Limb (tissue), 2 donors: ENCODE measurements around the gene GYPE.
"Not testable (repeated sequence)": the region's sequence is repeated elsewhere in the genome, so short reads cannot be mapped to it uniquely, and the experiment has no call there.

Source experiments
- DNase-seq, 2 donors: peaks; one replicate each; pipeline ENCODE4 v3.0.0-alpha.2; 2016; ENCODE audit errors: extremely low spot score in 2 of 2

The GYPE gene

DNA sequence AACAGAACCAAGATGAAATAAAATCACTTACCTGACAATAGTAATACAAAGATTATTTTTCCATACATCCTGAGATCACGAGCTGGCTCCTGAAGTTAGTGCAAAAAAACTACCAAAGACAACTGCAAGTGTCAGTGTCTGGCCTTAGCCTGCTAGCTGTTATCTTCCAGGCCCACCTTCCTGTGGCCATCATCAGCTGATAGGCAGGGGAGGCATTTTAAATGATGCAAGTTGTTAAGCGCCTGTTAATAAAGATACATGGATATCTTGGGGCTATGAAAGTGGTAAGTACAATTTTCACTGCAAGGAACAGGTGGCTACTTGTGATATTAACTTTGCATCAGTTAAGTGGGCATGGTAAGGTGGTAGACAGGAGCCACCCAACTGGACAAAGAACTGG is at the start of gene GYPE:
Gene GYPE (minus strand): TSS at position 120 of the 400 bp plus-strand sequence. CDS start 52 bp downstream, at position 68.
- DNase-seq = not testable (repeated sequence)

DNA sequence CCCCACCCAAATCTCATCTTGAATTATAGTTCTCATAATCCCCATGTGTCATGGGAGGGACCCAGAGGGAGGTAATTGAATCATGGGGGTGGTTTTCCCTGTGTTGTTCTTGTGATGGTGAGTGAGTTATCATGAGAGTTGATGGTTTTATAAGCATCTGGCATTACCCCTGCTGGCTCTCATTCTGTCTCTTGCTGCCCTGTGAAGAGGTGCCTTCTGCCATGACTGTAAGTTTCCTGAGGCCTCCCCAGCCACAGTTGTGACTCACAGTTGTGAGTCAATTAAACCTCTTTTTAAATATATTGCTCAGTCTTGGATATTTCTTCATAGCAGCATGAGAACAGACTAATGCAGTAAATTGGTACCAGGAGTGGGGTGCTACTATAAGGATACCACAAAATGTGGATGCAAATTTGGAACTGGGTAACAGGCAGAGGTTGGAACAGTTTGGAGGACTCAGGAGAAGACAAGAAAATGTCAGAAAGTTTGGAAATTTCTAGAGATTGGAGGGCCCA is 46.2 kb upstream of the GYPE start:
- DNase-seq = not testable (repeated sequence)

DNA sequence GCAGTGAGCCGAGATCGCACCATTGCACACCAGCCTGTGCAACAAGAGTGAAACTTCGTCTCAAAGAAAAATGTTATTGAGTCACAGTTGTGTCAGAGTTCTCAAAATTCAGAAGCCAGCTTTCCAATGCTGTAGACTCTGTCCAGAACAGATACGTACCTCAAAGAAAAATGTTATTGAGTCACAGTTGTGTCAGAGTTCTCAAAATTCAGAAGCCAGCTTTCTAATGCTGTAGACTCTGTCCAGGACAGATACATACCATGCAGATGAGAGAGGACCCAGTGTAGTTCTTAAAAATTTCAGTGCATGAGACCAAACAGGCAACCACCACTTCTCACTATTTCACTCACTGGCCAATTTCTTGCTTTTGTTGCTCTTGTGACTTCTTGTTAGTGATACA is 45.6 kb upstream of the GYPE start:
- DNase-seq = not testable (repeated sequence)

DNA sequence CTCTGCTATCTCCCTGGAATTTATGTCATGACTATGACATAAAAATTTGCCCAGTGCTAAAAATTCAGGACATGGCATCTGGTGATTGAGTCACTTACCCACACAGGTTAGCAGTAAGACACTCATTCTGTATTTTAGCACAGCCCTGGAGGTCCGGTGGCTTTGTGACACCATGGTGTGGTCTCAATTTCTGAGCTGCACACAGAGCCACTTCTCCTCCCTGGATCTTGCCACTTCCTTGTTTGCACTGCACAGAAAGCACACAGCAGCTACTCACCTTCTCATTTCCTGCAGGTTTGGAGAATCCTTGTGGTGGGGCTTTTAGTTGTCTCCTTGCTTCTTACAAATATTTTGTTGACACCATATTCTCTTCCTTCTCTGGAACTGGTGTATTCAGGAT is 44.8 kb upstream of the GYPE start:
- not testable (repeated sequence) for DNase-seq

DNA sequence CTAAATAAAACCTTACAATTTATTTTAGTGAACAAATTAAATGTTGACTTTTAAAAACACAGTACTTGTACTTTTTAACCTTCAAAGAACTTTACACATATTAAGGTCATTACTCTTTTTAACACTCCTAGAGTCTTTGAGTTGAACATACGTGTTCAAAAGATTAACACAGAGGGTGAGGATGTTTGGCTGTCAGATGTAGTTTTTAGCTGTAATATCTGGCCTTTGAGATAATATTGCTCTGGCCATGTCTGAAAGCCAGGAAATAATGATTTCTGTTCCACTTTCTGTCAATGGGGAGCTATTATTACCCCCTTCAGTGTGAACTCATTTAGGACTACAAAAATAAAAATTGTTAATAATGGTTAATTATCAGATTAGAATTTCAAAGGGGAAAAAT is 42.1 kb upstream of the GYPE start:
- DNase-seq = not testable (repeated sequence)

DNA sequence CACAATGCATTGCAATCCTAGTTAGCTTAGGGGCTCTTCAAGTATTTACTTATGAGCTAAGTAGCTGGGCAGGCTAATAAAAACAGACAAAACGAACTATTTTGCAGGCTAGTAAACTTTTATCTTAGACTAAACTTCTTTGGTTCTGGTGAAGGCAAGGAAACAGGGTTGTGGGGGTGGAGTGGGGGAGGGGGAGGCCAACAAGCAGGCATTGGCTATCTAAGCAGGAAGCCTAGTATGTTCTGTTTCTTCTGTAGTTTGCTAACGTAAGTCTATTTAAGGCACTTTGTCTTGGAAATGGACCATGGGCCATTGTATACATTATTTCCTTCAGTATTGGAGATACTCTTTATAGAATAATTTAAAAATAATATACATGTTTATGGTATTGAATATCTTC is 35.3 kb upstream of the GYPE start:
- DNase-seq = not testable (repeated sequence)

DNA sequence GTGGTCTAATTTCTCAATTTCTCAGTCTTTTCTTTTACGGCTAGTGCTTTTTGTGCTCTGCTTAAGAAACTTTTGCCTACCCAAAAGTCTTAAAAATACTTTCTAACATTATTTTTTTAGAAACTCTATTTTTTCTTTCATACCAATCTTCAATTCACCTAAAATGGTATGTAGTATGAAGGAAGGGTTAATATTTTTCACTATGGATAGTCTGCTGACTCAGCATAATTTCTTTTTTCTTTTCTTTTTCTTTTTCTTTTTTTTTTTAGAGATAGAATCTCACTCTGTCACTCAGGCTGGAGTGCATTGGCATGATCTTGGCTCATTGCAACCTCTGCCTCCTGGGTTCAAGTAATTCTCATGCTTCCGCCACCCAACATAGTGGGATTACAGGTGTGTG is 34.2 kb upstream of the GYPE start:
- DNase-seq = no peak

DNA sequence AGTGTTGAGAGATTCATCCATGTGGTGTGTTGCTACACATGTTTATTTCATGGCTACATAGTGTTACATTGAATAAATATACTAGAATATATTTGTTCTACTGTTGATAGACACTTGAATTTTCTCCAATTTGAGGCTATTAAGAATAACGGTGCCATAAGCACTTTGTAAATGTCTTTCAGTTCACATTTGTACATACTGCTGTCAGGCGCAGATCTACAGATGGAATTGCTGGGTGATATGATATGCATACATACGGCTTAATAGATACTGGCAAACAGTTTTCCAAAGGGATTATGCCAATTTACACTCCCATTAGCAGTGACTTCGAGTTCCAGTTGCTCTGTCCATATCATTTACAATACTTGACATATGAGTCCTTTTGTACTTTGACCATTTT is 33.5 kb upstream of the GYPE start:
- DNase-seq = not testable (repeated sequence)

DNA sequence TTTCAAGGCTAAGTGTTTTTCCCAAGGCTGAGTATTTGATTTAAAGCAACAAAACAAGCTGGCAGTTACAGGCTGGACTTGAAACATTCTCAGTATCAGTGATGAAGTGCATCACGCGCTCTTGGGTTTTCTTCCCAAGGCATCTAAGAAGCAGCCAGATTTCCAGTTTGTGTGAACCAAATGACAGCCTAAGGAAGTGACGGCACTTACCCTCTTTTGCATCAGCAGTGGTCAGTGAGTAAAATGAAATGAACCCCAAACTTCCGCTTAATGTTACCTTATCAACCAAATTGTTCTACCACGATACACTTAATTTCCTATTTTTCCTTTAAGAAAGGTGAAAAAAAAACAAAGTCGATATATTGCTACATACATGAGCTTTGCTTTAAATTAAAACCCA is 15.8 kb upstream of the GYPE start:
- no peak for DNase-seq

DNA sequence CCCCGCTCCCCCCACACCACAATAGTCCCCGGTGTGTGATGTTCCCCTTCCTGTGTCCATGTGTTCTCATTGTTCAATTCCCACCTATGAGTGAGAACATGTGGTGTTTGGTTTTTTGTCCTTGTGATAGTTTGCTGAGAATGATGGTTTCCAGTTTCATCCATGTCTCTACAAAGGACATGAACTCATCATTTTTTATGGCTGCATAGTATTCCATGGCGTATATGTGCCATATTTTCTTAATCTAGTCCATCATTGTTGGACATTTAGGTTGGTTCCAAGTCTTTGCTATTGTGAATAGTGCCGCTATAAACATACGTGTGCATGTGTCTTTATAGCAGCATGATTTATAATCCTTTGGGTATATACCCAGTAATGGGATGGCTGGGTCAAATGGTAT is 11.1 kb upstream of the GYPE start:
- DNase-seq = not testable (repeated sequence)

DNA sequence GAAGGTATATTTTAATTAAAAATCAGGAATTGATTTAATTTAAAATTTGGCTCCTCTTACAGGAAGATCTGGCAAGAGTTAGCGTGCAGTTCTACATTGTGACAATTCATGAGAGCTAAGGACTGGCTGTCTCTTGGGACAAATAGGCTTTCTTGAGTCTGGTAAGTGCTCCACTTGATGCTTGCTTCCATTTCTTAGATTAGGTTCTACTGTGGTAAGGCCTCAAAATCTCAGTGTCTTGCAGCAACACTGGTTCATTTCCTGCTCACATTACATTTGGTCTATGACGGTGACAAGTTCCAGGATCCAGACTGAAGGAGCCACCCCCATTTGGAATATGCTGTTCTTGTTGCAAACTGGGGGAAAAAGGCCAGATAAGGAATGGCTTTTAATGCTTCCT is 7.1 kb upstream of the GYPE start:
- not testable (repeated sequence) for DNase-seq

DNA sequence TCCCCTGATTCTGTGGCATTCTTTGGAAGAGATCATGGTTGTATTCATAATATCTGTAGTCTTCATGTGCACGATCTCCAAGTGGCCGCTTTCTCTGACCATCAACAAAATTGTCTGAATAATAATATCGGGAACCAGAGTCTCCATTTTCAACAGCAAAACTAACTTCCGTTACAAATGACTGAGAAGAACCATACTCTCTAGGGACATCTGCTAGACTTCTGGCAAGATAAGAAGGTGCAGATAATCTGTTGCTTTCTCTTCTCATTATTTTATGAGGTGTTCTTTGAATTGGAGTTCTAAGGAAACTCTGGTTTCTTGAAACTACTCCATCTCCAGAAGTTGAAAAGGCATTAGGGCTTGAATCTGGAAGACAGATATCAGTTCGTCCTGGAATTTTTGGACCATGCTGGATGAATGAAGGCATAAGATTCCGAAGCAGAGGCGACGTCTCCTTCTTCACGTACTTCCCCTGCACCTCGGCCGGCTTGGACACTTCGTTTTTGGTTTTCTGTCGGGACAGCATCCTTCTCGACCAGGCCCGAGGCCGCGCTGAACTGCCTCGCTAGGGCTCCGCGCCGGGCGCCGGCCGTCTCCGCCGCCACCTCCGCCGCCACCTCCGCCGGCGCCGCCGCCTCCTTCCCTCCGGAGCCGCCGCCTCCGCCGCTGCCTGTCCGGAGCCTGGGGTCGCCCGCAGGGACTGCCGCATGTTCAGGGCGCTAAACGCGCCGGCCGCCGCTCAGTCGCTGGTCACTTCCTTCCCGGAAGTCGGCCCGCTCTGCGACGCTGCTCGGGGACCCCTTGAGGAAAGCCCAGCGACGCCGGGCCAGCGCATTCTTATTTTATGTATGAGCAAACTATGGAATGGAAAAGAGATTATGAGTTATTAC is 6.4 kb upstream of the GYPE start:
- DNase-seq = peak; percentile 2 to 61

DNA sequence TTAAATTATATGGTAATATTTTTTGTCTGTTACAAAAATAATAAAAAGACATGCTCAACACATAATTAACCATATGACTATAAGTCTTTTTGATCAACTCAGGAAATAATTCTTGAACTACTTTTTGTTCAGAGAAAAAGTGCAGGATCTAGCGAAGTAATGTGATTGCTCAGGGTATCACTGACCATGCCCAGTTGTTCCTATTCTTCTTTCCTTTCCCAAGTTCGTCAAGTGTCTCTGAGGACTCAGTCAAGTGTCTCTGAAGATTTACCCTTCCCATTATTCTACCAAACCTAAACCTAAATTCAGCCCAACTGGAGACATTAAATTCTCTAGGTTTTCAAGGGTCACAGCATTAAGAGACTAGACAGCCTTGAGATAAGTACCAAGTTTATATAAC is 5.5 kb upstream of the GYPE start:
- not testable (repeated sequence) for DNase-seq

DNA sequence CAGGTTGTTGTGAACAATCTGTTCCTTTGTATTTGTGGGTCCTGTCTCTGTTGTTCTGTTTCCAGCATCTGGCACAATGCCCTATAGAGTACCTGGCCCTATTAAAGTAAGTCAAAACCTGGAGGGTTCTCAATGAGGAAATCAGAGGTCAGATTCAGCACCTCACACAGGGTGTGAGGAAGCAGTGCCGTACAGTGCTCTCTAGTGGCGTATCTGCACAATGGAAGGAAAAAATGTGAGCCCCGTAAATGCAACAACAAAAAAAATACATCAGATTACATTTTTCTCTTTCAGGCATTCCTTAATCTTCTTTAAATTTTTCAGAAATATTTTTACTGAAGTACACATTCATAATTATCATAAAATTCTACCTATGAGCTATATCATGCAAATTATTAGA is 2.5 kb upstream of the GYPE start:
- DNase-seq = not testable (repeated sequence)

DNA sequence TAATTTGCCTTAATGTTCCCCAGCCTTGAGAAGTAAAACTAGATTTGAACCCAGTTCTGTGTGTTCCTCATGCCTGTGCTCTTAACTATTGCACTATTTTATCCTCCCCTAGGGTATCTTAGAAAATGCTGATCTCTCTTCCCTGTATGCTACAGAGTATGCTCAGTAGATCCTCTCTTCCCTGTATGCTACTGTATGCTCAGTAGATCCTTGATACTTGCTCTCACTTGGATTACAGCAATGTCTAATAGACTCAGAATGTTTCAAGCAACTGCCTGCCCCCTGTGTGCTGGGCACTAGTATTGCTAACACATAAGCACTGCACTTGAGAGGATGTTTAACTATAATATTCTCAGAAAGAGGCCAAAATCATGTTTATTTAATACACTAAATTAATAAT is 928 bp downstream of the GYPE start:
- DNase-seq = not testable (repeated sequence)

DNA sequence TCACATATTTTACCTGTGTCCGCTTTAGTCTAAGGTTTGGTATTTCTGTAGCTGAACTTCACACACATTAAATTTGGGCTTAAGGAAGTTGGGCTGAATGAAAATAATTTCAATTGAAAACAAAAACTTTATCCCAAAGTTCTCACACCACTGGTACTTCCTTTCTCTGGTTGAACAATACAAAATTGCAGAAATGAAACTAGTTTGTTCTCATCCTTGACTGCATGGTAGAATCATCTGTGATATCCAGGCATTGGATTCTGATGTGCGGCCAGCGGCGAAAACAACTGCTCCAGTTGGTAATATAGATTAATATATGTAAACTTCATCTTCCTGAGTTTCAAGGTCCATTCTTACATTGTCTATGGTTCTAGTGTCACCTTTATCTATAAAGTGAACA is 15.0 kb downstream of the GYPE start:
- not testable (repeated sequence) for DNase-seq

DNA sequence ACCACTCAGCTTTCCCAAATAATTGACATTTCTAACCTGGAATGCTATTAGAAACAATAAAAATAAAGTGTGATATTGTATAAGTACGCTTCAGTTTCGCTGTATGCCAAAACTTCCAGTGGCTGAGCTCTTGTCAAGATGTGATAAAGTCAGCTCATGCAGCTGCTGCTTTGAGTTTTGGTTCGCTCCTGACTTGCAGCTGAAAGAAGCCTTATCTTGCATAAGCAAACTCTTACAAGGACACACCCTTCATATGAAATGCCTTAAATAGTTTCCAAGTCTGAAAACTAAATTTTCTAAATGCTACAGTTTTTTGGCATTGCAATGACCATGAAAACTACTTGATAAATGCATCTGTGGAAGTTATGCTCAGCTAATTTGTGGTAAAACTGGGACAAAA is 17.2 kb downstream of the GYPE start:
- not testable (repeated sequence) for DNase-seq

DNA sequence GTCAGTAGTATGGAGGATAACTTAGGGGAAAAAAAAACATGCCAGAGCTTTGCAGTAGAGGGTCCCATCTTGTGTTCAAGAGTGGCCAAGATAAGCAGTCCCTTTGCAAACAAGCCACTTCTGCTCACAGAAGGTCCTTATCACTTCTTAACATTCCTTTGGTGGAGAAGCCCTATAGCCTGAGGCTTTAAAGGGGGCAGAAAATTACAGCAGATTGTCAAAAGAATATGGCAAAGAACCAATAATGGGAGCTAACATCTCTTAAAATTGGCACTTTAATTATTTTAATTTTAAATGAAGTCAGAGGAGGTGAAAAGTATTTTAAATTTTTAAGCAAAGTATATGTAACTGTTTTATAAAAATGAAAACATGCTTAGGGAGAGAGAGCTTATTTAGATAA is 20.4 kb downstream of the GYPE start:
- DNase-seq = not testable (repeated sequence)

DNA sequence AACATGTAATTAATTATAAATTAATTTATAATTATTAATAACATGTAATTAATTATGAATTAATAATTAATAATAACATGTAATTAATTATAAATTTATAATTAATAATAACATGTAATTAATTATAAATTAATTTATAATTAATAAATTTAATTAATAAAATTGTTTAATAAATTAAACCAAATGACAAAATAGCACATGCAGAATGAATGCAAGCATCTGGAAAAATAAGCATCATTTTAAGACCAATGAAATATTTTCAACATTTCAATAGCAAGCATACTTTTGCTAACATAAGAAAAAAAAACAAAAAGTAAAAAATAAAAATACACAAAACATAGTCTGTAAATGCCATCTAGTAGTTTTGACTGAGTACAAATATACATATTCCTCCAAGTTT is 21.8 kb downstream of the GYPE start:
- no peak for DNase-seq

DNA sequence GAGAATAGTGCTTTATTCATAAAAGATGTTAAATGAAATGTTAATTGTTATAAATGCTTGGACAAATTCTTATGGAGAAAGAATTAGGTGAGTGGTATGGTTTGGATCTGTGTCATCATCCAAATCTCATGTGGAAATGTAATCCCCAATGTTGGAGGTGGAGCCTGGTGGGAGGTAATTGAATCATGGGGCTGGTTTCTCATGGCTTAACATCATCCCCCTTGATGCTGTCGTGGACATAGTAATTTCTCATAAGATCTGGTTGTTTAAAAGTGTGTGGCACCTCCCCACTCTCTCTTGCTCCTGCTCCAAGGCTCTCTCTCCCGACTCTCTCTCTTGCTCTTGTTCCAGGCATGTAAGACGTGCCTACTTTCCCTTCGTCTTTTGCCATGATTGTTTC is 22.5 kb downstream of the GYPE start:
- no peak for DNase-seq

DNA sequence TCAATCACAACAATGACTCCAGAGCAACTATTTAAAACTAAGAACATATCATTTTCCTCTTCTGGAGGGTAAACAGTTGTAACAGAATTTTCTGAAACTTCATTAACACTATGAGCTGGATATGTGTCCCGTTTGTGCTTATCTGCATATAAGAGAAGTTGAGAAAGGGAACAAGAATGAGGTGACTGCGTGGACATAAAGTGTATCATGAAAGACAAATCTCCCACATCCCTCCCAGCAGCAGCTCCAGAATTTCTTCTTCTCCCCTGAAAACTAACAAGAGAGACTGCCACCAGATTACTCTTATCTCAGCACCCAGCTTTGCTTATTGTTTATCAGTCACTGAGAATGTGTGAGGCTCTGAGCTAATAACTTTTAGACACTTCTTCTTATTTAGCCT is 25.8 kb downstream of the GYPE start:
- not testable (repeated sequence) for DNase-seq

DNA sequence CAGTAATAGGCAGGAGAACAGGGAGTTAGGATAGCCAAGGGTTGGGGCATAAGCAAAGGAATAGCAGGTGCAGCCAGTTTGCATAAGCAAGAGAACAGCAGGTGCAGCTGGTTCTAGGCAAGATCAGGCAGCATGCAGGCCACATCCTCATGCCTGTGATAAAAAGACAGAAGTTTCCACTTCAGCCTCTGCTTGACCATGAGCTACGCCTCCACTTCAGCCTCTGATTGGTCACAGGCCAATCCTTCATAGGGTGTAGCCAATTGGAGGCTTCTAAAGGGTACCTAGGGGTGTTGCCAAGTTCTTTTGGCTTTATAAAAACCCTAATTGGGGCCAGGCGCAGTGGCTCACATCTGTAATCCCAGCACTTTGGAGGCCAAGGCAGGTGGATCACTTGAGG is 30.0 kb downstream of the GYPE start:
- not testable (repeated sequence) for DNase-seq
